ENCODE data around the gene C2CD4C.

GRCh38 chr19:444677-445210 is 35.8 kb upstream of the C2CD4C start:
- TF ChIP-seq CTCF (IDR thresholded peaks at IDR 0.05; ENCODE audit: low read depth, low read length) (no peak), EZH2phosphoT487 (IDR thresholded peaks at IDR 0.05; ENCODE audit: low read depth) (no peak)

Data from OCI-LY3 (cell line).